ENCODE results near the gene TTK. TPM values are rescaled to one million over a fixed set of nuclear protein-coding genes. Genes with fewer than 3 reads are reported as not detected.
A peak's percentile ranks its signal among the peaks of the same experiment; 100 is the strongest.

Gene TTK
- total RNA-seq, 2 experiments from 2014 or later, result 31.6 to 36.8 TPM

GRCh38 chr6:80003826-80004172 lies 650 bp upstream of the TTK start:
- DNase-seq (peak; percentile 61), ATAC-seq (no peak)
- H3K36me3 Mint-ChIP-seq (ENCODE audit: low read depth), result peaks cover 15% of the 10 kb centered on the region
- no peaks in the 10 kb centered on the region for H3K9me3 Mint-ChIP-seq
- H3K4me3 Mint-ChIP-seq, result peak overlapping the region; percentile 95
- peaks cover 24% of the 10 kb centered on the region for H3K4me1 Mint-ChIP-seq (ENCODE audit: low read depth)
- no peaks in the 10 kb centered on the region for H3K27me3 Mint-ChIP-seq
- TF ChIP-seq CTCF (IDR thresholded peaks at IDR 0.05), result no peak
- CTCF ChIA-PET, result interaction anchor here (0.9 to 3.8 kb wide), 4 partner anchors 17 to 103 kb away, joined by 3 to 14 read pairs (median 8); partner anchors contain the start of genes BCKDHB and ELOVL4
- POLR2A ChIA-PET, result interaction anchor here (0.7 to 1.5 kb wide), 5 partner anchors 12 to 96 kb away, joined by 3 to 4 read pairs (median 3); no protein-coding TSS in a partner anchor
- intact Hi-C loops (cut with micrococcal nuclease), result loop anchor here (2.0 kb wide), 1 partner anchor 55 kb away; no protein-coding TSS in a partner anchor
- peak overlapping the region; percentile 94 for H3K27ac Mint-ChIP-seq

GRCh38 chr6:80005406-80005805 lies 957 bp downstream of the TTK start:
- POLR2A ChIA-PET, result interaction anchor here (0.7 kb wide), 1 partner anchor 10 kb away, joined by 3 read pairs; no protein-coding TSS in a partner anchor
- CTCF ChIA-PET, result interaction anchor here (0.8 to 1.1 kb wide), 2 partner anchors 56 to 58 kb away, joined by 3 to 4 read pairs; partner anchors contain the start of gene ELOVL4
- peaks cover 23% of the 10 kb centered on the region for H3K36me3 Mint-ChIP-seq (ENCODE audit: low read depth)

GRCh38 chr6:80006541-80006940 lies 2.1 kb downstream of the TTK start:
- POLR2A ChIA-PET, result no interaction called here
- intact Hi-C loops (cut with micrococcal nuclease), result no loop called here
- CTCF ChIA-PET, result interaction anchor here (1.1 to 1.3 kb wide), 2 partner anchors 13 to 60 kb away, joined by 3 to 4 read pairs; partner anchors contain the start of gene ELOVL4
- ATAC-seq, result no peak
- Mint-ChIP-seq H3K4me1 (ENCODE audit: low read depth) (peaks cover 24% of the 10 kb centered on the region), H3K36me3 (ENCODE audit: low read depth) (peaks cover 27% of the 10 kb centered on the region), H3K9me3 (no peaks in the 10 kb centered on the region), H3K4me3 (no peak overlapping the region), H3K27me3 (no peaks in the 10 kb centered on the region), H3K27ac (no peak overlapping the region)
- TF ChIP-seq CTCF (IDR thresholded peaks at IDR 0.05), result no peak
- no peak for DNase-seq

More at GRCh38 chr6:80005406-80005805, 957 bp downstream of the TTK start:
- intact Hi-C loops (cut with micrococcal nuclease), result loop anchor here (2.0 kb wide), 1 partner anchor 57 kb away; no protein-coding TSS in a partner anchor
- DNase-seq, result no peak
- peaks cover 24% of the 10 kb centered on the region for H3K4me1 Mint-ChIP-seq (ENCODE audit: low read depth)
- no peaks in the 10 kb centered on the region for H3K27me3 Mint-ChIP-seq
- H3K9me3 Mint-ChIP-seq, result no peaks in the 10 kb centered on the region
- no peak for TF ChIP-seq CTCF (IDR thresholded peaks at IDR 0.05)
- ATAC-seq, result no peak
- peak overlapping the region; percentile 95 for H3K4me3 Mint-ChIP-seq
- peak overlapping the region; percentile 94 for H3K27ac Mint-ChIP-seq

- DNase-seq, result no peak
- H3K36me3 Mint-ChIP-seq (ENCODE audit: low read depth), result peaks cover 47% of the 10 kb centered on the region
- H3K27me3 Mint-ChIP-seq, result no peaks in the 10 kb centered on the region
- peaks cover 10% of the 10 kb centered on the region for H3K4me1 Mint-ChIP-seq (ENCODE audit: low read depth)
- intact Hi-C loops (cut with micrococcal nuclease), result no loop called here
- no peak overlapping the region for H3K4me3 Mint-ChIP-seq
- no peaks in the 10 kb centered on the region for H3K9me3 Mint-ChIP-seq
- CTCF ChIA-PET, result interaction anchor here (1.0 kb wide), 2 partner anchors 60 to 61 kb away, joined by 3 read pairs; no protein-coding TSS in a partner anchor
- ATAC-seq, result no peak
- POLR2A ChIA-PET, result interaction anchor here (0.6 kb wide), 1 partner anchor 12 kb away, joined by 3 read pairs; no protein-coding TSS in a partner anchor
- no peak for TF ChIP-seq CTCF (IDR thresholded peaks at IDR 0.05)
- no peak overlapping the region for H3K27ac Mint-ChIP-seq
Measured at GRCh38 chr6:80009531-80009930, 5.1 kb downstream of the TTK start.

GRCh38 chr6:80010288-80010687 lies 5.8 kb downstream of the TTK start:
- peaks cover 7% of the 10 kb centered on the region for H3K4me1 Mint-ChIP-seq (ENCODE audit: low read depth)
- H3K36me3 Mint-ChIP-seq (ENCODE audit: low read depth), result peaks cover 50% of the 10 kb centered on the region
- POLR2A ChIA-PET, result interaction anchor here (0.6 kb wide), 1 partner anchor 12 kb away, joined by 3 read pairs; no protein-coding TSS in a partner anchor
- H3K27me3 Mint-ChIP-seq, result no peaks in the 10 kb centered on the region
- intact Hi-C loops (cut with micrococcal nuclease), result no loop called here
- H3K4me3 Mint-ChIP-seq, result no peak overlapping the region
- H3K27ac Mint-ChIP-seq, result no peak overlapping the region
- no peak for DNase-seq
- no peak for TF ChIP-seq CTCF (IDR thresholded peaks at IDR 0.05)
- no peaks in the 10 kb centered on the region for H3K9me3 Mint-ChIP-seq
- CTCF ChIA-PET, result interaction anchor here (1.0 kb wide), 2 partner anchors 61 to 62 kb away, joined by 3 read pairs; no protein-coding TSS in a partner anchor
- ATAC-seq, result no peak
